Right atrium auricular region (tissue), 2 donors: Measurements from ENCODE around the gene DOCK2. TPM values are rescaled to one million over a fixed set of nuclear protein-coding genes. Genes with fewer than 3 reads are reported as not detected.

Source experiments
- DNase-seq: peaks from one replicate; pipeline ENCODE4 v3.0.0-alpha.2; 2019; ENCODE audit warnings: low spot score
- H3K27ac ChIP-seq, 2 donors: fragments of 200-600 bp; sonication (generic); 1 replicate in 1 of 2; 2 replicates in 1 of 2; pipeline ENCODE4 v1.5.1; 2016 to 2019
- H3K27me3 ChIP-seq, 2 donors: fragments of 200-600 bp; sonication (generic); one replicate each; pipeline versions ENCODE4 v1.5.1 to v1.6.0; 2017 to 2019
- H3K36me3 ChIP-seq: fragments of 200-600 bp; sonication (generic); one replicate; pipeline ENCODE4 v1.5.1; 2016
- H3K4me1 ChIP-seq, 2 donors: fragments of 200-600 bp; sonication (generic); one replicate each; pipeline versions ENCODE4 v1.5.1 to v1.6.0; 2017 to 2019
- H3K4me3 ChIP-seq, 2 donors: fragments of 200-600 bp; sonication (generic); 1 replicate in 1 of 2; 2 replicates in 1 of 2; pipeline ENCODE4 v1.5.1; 2017 to 2019; ENCODE audit warnings: mild to moderate bottlenecking in 1 of 2, moderate library complexity in 1 of 2
- H3K9me3 ChIP-seq, 2 donors: fragments of 200-600 bp; sonication (generic); one replicate each; pipeline ENCODE4 v1.5.1; 2019
- CTCF ChIP-seq, 2 donors: fragments of 200-600 bp; sonication (generic); IDR thresholded peaks; one replicate each; pipeline ENCODE4 v1.5.1; 2019; ENCODE audit warnings: antibody characterized with exemption in 2 of 2
- total RNA-seq, 2 donors: library from RNA; depleted of rRNA; stranded (reverse); fragments of >200 nt; gene quantifications; one replicate each; pipeline ENCODE4 v1.1.0, GENCODE V29; 2016

Gene DOCK2
- total RNA-seq, 2 donors from 2014 or later, result 3.7 to 5.4 TPM

GRCh38 chr5:169778622-169779596 is 141.8 kb downstream of the DOCK2 start:
- Histone ChIP-seq H3K9me3 (no peaks in the 10 kb centered on the region), H3K4me1 (no peaks in the 10 kb centered on the region), H3K36me3 (no peaks in the 10 kb centered on the region), H3K27me3 (no peaks in the 10 kb centered on the region), H3K4me3 (no peak overlapping the region), H3K27ac (no peak overlapping the region)
- DNase-seq, result no peak
- no peak for TF ChIP-seq CTCF (IDR thresholded peaks at IDR 0.05)

- H3K36me3 ChIP-seq, result no peaks in the 10 kb centered on the region
- no peak for DNase-seq
- H3K9me3 ChIP-seq, result no peaks in the 10 kb centered on the region
- TF ChIP-seq CTCF (IDR thresholded peaks at IDR 0.05), result no peak
- no peak overlapping the region for H3K27ac ChIP-seq
- no peaks in the 10 kb centered on the region for H3K4me1 ChIP-seq
- no peak overlapping the region for H3K4me3 ChIP-seq
- no peaks in the 10 kb centered on the region for H3K27me3 ChIP-seq
Measured at GRCh38 chr5:169781420-169782345, 144.6 kb downstream of the DOCK2 start.

- Histone ChIP-seq H3K4me3 (no peak overlapping the region), H3K27me3 (no peaks in the 10 kb centered on the region), H3K36me3 (no peaks in the 10 kb centered on the region), H3K4me1 (no peaks in the 10 kb centered on the region), H3K27ac (no peak overlapping the region), H3K9me3 (no peaks in the 10 kb centered on the region)
- TF ChIP-seq CTCF (IDR thresholded peaks at IDR 0.05), result no peak
- no peak for DNase-seq
Measured at GRCh38 chr5:169785771-169786618, 148.9 kb downstream of the DOCK2 start.

GRCh38 chr5:169788168-169788567 is 151.1 kb downstream of the DOCK2 start:
- Histone ChIP-seq H3K4me1 (no peaks in the 10 kb centered on the region), H3K4me3 (no peak overlapping the region), H3K9me3 (no peaks in the 10 kb centered on the region), H3K27me3 (no peaks in the 10 kb centered on the region), H3K27ac (no peak overlapping the region), H3K36me3 (no peaks in the 10 kb centered on the region)
- TF ChIP-seq CTCF (IDR thresholded peaks at IDR 0.05), result no peak
- no peak for DNase-seq

GRCh38 chr5:169789417-169789940 is 152.4 kb downstream of the DOCK2 start:
- Histone ChIP-seq H3K27ac (no peak overlapping the region), H3K4me1 (no peaks in the 10 kb centered on the region), H3K9me3 (no peaks in the 10 kb centered on the region), H3K36me3 (no peaks in the 10 kb centered on the region), H3K27me3 (no peaks in the 10 kb centered on the region), H3K4me3 (no peak overlapping the region)
- TF ChIP-seq CTCF (IDR thresholded peaks at IDR 0.05), result no peak
- DNase-seq, result no peak
